ENCODE data around the gene HEATR1. TPM values are rescaled to one million over a fixed set of nuclear protein-coding genes. Genes with fewer than 3 reads are reported as not detected.
A peak's percentile ranks its signal among the peaks of the same experiment; 100 is the strongest.
"Not testable (repeated sequence)": the region's sequence is repeated elsewhere in the genome, so short reads cannot be mapped to it uniquely, and the experiment has no call there.

HEATR1 gene
- total RNA-seq, 2 experiments from 2014 or later, result 82.4 to 89.1 TPM

DNA sequence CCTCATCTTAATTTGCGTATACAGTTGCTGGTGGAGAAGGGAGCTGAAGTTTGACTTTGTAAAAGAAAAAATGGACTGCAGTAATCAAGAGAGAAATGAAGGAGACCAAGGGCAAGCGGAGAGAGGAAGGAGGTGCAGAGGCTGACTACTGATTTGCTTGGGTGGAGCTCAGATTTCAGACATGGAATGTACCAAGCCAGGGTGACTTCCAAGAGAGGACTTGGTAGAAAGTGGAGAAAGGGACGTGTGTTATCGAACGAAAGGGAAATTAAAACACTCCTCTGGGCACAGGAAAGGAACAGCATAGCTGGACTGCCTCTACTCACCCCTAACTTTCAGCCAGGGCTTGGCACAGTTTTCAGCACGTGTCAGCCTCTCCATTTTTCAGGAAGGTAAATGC is 15.1 kb upstream of the HEATR1 start:
- no peak overlapping the region for H3K27ac Mint-ChIP-seq
- intact Hi-C loops (cut with DNase I, micrococcal nuclease), result no loop called here
- DNase-seq (no peak), ATAC-seq (no peak)
- H3K4me3 Mint-ChIP-seq, result no peak overlapping the region
- H3K36me3 Mint-ChIP-seq (ENCODE audit: low read depth), result no peaks in the 10 kb centered on the region
- H3K9me3 Mint-ChIP-seq (ENCODE audit: low read depth), result peaks cover 6% of the 10 kb centered on the region
- no peaks in the 10 kb centered on the region for H3K4me1 Mint-ChIP-seq
- ChIA-PET POLR2A (no interaction called here), CTCF (no interaction called here)
- H3K27me3 Mint-ChIP-seq, result peaks cover 31% of the 10 kb centered on the region

DNA sequence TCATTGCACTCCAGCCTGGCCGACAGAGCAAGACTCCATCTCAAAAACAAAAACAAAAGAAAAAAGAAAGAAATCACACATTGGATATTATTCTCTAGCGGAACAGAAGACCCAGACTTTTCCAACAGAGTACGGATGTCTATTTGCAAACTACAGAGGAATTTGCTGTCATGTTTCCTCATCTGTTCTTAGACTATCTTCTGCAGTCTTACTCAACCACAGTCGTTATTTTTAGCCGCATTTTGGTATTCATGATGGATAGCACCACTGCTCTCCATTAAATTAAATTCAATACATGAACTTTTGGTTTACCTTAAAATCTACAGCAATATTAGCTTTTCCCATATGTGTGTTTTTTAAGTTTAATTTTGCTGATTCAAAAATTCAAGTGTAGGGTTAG is 14.2 kb upstream of the HEATR1 start:
- CTCF ChIA-PET, result no interaction called here
- no peak overlapping the region for H3K27ac Mint-ChIP-seq
- intact Hi-C loops (cut with DNase I, micrococcal nuclease), result no loop called here
- H3K4me3 Mint-ChIP-seq, result no peak overlapping the region
- DNase-seq, result no peak
- POLR2A ChIA-PET, result no interaction called here
- no peaks in the 10 kb centered on the region for H3K4me1 Mint-ChIP-seq
- no peaks in the 10 kb centered on the region for H3K36me3 Mint-ChIP-seq (ENCODE audit: low read depth)
- ATAC-seq, result no peak
- peaks cover 6% of the 10 kb centered on the region for H3K9me3 Mint-ChIP-seq (ENCODE audit: low read depth)
- peaks cover 28% of the 10 kb centered on the region for H3K27me3 Mint-ChIP-seq

DNA sequence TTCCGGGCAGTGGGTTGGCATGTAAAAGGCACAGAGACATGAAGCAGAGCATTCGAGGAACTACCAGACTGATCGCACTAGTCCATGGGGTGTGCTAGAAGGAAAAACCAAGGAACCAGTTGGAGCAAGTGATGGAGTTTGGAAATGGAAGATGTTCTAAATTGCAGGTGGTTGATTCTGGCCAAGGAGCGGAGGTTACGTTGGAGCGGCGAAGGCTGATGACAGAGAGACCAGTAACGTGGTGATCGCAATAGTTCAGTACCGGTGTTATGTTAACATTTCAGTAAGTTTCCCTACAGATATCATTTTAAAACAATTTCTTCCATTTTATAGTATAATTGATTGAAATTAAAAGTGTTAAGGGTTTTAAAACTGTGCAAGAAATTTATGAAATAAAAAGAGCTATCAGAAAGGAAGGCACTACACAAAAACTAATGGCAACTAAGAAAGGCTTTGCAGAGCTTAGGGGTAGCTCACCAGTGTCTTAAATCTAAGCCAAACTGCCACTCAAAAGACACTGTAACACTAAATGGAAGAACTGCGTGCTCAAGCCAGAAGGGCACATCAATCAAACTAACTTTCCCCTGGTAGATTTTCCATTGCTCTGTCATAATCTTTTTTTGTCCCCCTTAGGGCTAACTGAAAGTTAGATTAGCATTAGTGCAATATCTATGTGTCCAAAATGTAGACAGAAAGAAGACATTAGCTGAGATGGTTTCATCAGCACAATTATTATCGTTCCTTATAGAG is 11.3 kb upstream of the HEATR1 start:
- peaks cover 2% of the 10 kb centered on the region for H3K9me3 Mint-ChIP-seq (ENCODE audit: low read depth)
- intact Hi-C loops (cut with DNase I, micrococcal nuclease), result no loop called here
- peaks cover 32% of the 10 kb centered on the region for H3K27me3 Mint-ChIP-seq
- DNase-seq (no peak), ATAC-seq (no peak)
- H3K4me3 Mint-ChIP-seq, result no peak overlapping the region
- no peak overlapping the region for H3K27ac Mint-ChIP-seq
- CTCF ChIA-PET, result interaction anchor here (0.7 kb wide), 1 partner anchor 72 kb away, joined by 3 read pairs; no protein-coding TSS in a partner anchor
- H3K36me3 Mint-ChIP-seq (ENCODE audit: low read depth), result no peaks in the 10 kb centered on the region
- POLR2A ChIA-PET, result no interaction called here
- no peaks in the 10 kb centered on the region for H3K4me1 Mint-ChIP-seq

DNA sequence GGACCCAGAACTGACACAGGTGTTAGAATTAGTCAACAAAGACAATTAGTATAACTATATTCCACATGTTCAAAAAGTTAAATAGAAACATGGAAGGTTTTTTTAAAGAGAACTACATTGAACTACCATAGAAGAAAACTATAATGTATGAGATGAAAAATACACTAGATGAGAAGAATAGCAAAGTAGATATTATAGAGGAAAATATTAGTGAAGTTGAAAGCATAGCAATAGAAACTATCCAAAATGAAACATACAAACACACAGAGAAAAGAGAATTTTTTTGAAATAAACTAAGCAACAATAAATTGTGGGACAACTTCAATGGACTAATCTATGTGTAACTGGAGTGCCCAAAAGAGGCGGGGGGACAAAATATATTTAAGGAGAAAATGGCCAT is 8.0 kb upstream of the HEATR1 start:
- no peak overlapping the region for H3K27ac Mint-ChIP-seq
- H3K27me3 Mint-ChIP-seq, result peaks cover 35% of the 10 kb centered on the region
- CTCF ChIA-PET, result no interaction called here
- DNase-seq, result no peak
- no peaks in the 10 kb centered on the region for H3K36me3 Mint-ChIP-seq (ENCODE audit: low read depth)
- H3K9me3 Mint-ChIP-seq (ENCODE audit: low read depth), result peaks cover 2% of the 10 kb centered on the region
- H3K4me3 Mint-ChIP-seq, result no peak overlapping the region
- intact Hi-C loops (cut with DNase I, micrococcal nuclease), result no loop called here
- POLR2A ChIA-PET, result no interaction called here
- H3K4me1 Mint-ChIP-seq, result no peaks in the 10 kb centered on the region
- no peak for ATAC-seq

DNA sequence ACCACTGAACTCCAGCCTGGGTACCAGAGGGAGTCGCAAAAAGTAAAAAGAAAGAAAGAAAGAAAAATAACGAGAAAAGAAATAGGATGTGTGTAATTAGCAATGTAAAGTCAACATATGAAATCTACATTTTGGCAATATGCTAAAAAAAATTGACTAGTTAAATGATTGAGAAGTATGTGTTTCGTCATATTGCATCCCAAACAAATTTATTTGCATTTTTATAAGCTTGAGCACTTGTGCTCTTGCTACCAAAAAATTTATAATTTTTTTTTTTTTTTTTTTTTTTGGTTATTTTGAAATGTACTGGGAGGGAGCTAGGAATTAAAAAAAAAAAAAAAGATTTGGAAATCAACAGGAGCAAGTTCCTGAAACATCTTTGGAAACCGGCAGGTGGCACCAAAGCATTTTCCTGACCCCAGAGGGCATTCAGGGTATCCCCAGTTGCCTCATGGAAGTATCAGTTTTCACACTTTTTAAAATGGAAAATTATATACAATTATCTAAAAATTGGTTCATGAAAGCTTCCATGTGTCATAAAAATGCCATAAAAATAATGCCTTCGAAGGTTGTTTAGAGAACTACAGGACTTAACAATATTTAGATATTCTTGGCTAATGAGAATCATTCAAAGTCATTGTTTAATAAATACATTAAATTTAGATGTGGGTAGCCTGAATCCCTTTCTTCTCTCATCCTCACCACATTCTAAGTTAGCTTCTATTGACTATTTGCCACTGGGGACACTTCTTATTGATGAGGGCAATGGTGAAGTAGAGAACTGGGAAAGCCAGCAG is 4.8 kb upstream of the HEATR1 start:
- Mint-ChIP-seq H3K27me3 (peaks cover 19% of the 10 kb centered on the region), H3K27ac (no peak overlapping the region), H3K4me1 (peaks cover 3% of the 10 kb centered on the region), H3K9me3 (ENCODE audit: low read depth) (peaks cover 2% of the 10 kb centered on the region), H3K4me3 (no peak overlapping the region), H3K36me3 (ENCODE audit: low read depth) (no peaks in the 10 kb centered on the region)
- POLR2A ChIA-PET, result no interaction called here
- DNase-seq (peak; percentile 53), ATAC-seq (no peak)
- CTCF ChIA-PET, result interaction anchor here (0.9 to 1.5 kb wide), 3 partner anchors 9 to 954 kb away, joined by 3 to 5 read pairs (median 4); no protein-coding TSS in a partner anchor
- intact Hi-C loops (cut with DNase I, micrococcal nuclease), result loop anchor here (1.0 to 5.0 kb wide), 3 partner anchors 777 to 953 kb away; no protein-coding TSS in a partner anchor

DNA sequence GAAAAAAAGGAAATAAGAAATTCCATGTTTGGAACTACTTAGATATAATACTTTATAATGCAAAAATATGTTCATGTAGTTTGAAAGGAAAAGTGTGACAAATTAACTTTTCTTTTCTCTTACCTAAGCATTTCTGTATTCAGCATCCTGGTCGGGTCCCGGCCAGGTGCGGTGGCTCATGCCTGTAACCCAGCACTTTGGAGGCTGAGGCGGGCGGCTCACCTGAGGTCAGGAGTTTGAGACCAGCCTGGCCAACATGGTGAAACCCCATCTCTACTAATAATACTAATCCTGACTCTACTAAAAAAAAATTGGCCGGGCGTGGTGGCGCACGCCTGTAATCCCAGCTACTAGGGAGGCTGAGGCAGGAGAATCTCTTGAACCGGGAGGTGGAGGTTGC is 3.3 kb upstream of the HEATR1 start:
- H3K27ac Mint-ChIP-seq; H3K4me3 Mint-ChIP-seq; POLR2A ChIA-PET; ATAC-seq; H3K9me3 Mint-ChIP-seq (ENCODE audit: low read depth); DNase-seq: not testable (repeated sequence)
- CTCF ChIA-PET, result interaction anchor here (0.6 kb wide), 1 partner anchor 305 kb away, joined by 3 read pairs; no protein-coding TSS in a partner anchor
- Mint-ChIP-seq H3K27me3 (peaks cover 19% of the 10 kb centered on the region), H3K36me3 (ENCODE audit: low read depth) (peaks cover 12% of the 10 kb centered on the region), H3K4me1 (peaks cover 15% of the 10 kb centered on the region)
- intact Hi-C loops (cut with DNase I, micrococcal nuclease), result loop anchor here (5.0 kb wide), 2 partner anchors 780 to 955 kb away; no protein-coding TSS in a partner anchor

DNA sequence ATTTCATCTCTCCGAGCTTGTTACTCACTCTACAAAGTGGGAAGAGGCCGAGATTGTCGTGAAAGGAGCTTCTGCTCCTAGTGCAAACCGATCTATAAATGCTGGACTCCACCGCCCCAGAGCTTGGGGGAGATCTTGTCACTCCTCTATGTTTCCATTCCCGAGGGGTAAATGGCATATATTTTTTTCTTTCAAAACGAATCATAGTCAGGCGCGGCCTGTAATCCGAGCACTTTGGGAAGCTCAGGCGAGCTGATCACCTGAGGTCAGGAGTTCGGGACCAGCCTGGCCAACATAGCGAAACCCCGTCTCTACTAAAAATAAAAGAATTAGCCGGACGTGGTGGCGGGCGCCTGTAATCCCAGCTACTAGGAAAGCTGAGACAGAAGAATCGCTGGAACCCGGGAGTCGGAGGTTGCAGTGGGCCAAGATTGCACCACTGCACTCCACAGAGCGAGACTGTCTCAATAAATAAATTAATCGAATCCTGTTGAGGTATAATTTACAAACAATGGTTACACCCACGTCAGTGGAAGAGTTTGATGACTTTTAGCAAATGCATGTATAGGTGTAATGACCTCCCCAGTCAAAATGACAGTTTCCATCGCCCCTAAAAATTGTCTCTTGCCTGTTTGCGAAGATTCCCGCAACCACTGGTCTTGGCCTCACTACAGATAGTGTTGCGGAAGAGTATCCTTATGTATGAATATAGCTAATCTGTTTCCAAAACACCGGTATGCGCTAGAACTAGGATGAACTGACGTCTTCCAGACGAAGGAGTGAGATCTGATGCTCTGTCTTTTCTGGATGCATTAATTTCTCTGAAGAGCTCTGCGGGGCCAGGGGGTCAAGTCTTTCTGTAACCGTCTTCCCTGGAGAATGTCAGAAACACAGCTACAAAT is 840 bp upstream of the HEATR1 start:
- H3K36me3 Mint-ChIP-seq (ENCODE audit: low read depth), result peaks cover 31% of the 10 kb centered on the region
- no peak for ATAC-seq
- no peaks in the 10 kb centered on the region for H3K9me3 Mint-ChIP-seq (ENCODE audit: low read depth)
- POLR2A ChIA-PET, result interaction anchor here (0.6 to 1.1 kb wide), 2 partner anchors 50 to 190 kb away, joined by 3 to 11 read pairs; partner anchors contain the start of gene MTR
- peaks cover 10% of the 10 kb centered on the region for H3K27me3 Mint-ChIP-seq
- no peak for DNase-seq
- intact Hi-C loops (cut with DNase I, micrococcal nuclease), result loop anchor here (1.0 to 5.0 kb wide), 9 partner anchors 81 to 957 kb away; partner anchors contain the start of genes MTR (in 2 of the 2), ACTN2 (in 1 of the 2) and GPR137B (in 1 of the 2)
- peaks cover 21% of the 10 kb centered on the region for H3K4me1 Mint-ChIP-seq
- H3K27ac Mint-ChIP-seq, result peak overlapping the region; percentile 94
- CTCF ChIA-PET, result interaction anchor here (0.5 to 1.4 kb wide), 9 partner anchors 8 to 957 kb away, joined by 3 to 7 read pairs (median 3); partner anchors contain the start of gene MTR
- H3K4me3 Mint-ChIP-seq, result peak overlapping the region; percentile 98

DNA sequence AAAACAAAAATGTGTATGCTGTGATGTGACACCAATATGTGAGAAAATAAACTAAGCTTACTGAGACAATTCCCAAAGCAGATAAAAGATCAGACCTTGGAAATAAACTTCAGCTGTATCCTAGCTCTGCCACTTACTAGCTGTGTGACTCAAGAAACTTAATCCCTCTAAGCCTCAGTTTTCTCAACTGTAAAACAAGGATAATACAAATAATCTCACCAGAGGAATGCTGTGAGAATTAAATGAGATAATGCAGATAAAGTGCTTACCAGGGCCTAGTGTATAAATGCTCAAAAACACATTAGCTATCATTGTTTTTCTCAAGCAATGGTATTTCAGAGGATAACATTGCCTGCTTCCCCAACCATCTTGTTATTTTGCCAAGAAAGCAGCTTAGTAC is 2.1 kb downstream of the HEATR1 start:
- no peaks in the 10 kb centered on the region for H3K27me3 Mint-ChIP-seq
- no peaks in the 10 kb centered on the region for H3K9me3 Mint-ChIP-seq (ENCODE audit: low read depth)
- H3K4me3 Mint-ChIP-seq, result no peak overlapping the region
- ChIA-PET POLR2A (interaction anchor here (0.7 kb wide), 1 partner anchor 419 kb away, joined by 6 read pairs; no protein-coding TSS in a partner anchor), CTCF (interaction anchor here (0.5 kb wide), 1 partner anchor 264 kb away, joined by 3 read pairs; no protein-coding TSS in a partner anchor)
- intact Hi-C loops (cut with DNase I, micrococcal nuclease), result loop anchor here in 1 of 2 experiments (5.0 kb wide), 2 partner anchors 460 to 495 kb away; partner anchors contain the start of gene GPR137B
- peaks cover 46% of the 10 kb centered on the region for H3K36me3 Mint-ChIP-seq (ENCODE audit: low read depth)
- ATAC-seq, result no peak
- DNase-seq, result no peak
- peaks cover 21% of the 10 kb centered on the region for H3K4me1 Mint-ChIP-seq
- no peak overlapping the region for H3K27ac Mint-ChIP-seq

DNA sequence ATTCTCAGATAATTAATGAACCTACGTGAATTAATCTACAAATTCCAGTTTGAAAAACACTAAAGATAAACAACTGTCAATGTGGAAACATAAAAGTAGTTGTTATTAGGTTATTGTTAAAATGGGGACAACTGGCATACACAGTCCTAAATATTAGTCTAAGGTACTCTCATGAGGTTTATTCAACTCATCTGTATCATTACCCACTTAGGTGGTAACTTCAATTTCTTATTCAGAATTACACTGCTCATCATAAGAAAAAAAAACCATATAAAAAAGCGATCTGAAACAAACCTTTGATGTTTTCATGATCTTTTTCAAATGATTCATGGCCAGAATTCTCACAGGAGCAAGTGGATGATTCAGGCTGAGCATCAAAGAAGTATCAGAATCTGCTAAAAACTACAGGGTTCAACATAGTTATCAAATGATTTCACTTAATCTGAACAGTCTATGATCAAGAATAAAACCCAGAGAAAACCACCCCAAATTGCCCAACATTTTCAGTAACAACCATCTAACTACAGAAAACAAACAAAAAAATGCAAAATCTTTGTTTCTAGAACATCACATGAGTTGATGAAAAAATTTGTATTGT is 13.7 kb downstream of the HEATR1 start:
- ATAC-seq (peak; percentile 78), DNase-seq (no peak)
- Mint-ChIP-seq H3K4me1 (peaks cover 21% of the 10 kb centered on the region), H3K27ac (peak overlapping the region; percentile 32), H3K9me3 (ENCODE audit: low read depth) (no peaks in the 10 kb centered on the region), H3K36me3 (ENCODE audit: low read depth) (peaks cover 64% of the 10 kb centered on the region), H3K27me3 (no peaks in the 10 kb centered on the region), H3K4me3 (no peak overlapping the region)
- ChIA-PET CTCF (no interaction called here), POLR2A (no interaction called here)
- intact Hi-C loops (cut with DNase I, micrococcal nuclease), result loop anchor here in 1 of 2 experiments (5.0 kb wide), 1 partner anchor 38 kb away; no protein-coding TSS in a partner anchor

DNA sequence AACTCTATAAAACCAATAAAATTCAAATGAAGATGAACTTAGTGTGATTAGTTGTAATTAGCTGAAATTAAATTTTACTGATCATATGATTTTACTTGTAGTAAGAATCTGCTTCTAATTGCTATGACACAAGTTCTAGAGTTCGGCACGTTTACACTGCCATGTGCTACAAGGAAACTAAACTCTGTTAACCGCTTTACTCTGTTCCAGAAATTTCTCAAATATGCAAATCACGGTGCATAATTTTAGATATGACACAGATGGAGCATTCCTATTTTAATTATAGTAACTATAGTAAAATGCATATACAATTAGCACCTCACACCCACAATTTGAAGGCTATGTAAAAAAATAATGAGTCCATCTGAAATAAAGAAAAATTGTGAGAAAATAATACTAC is 14.8 kb downstream of the HEATR1 start:
- ChIA-PET CTCF (no interaction called here), POLR2A (no interaction called here)
- no peak for ATAC-seq
- Mint-ChIP-seq H3K4me1 (peaks cover 21% of the 10 kb centered on the region), H3K27me3 (no peaks in the 10 kb centered on the region), H3K27ac (no peak overlapping the region), H3K9me3 (ENCODE audit: low read depth) (no peaks in the 10 kb centered on the region), H3K36me3 (ENCODE audit: low read depth) (peaks cover 66% of the 10 kb centered on the region), H3K4me3 (no peak overlapping the region)
- intact Hi-C loops (cut with DNase I, micrococcal nuclease), result loop anchor here in 1 of 2 experiments (5.0 kb wide), 1 partner anchor 37 kb away; no protein-coding TSS in a partner anchor
- DNase-seq, result no peak

Measured in activated CD4-positive, alpha-beta T cell treated with anti-CD3 and anti-CD28 coated beads for 36 hours (primary cell).